SHP77 treated with DMSO at 0.1 percent for 48 hours (cell line): ENCODE data around the gene C16orf96.
A peak's percentile ranks its signal among the peaks of the same experiment; 100 is the strongest.

Source experiments
- DNase-seq: peaks from one replicate; lab custom pipeline; 2025; lab: John Stamatoyannopoulos, UW

The C16orf96 gene

DNA sequence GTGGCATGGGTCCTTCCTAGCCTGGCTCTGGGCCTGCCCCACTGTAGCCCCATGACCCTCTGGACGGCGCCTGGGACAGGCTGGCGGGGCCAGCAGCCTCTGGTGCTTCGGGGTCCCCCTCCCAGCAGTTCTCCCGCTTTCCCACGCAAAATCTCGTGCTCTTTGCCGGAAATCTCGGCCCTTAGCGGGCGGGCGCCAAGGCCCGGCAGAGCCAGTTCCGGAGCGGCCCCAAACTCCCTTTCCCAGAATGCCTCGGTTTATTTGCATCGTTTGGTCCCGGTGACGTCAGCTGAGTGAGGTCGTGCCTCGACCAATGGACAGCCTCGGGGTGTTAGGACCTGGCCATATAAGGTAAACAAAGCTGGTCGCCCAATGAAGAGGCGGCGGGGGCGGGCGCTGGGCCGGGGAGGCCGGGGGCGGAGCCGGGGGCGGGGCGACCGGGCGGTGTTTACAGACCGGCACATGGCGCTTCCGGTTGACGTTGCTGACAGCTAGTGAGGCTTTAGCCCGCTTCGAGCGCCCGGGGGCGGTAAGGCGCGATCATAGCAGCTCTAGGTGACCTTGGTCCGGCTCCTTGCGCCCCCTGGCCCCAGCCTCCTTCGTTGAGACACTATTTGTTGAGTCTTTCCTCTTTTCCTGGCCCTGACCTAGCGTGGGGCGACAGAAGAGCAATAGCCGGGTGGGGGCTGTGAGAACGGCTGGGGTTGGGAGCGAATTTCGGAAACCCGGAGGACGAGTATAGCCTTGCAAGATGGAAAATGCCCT is 60.1 kb downstream of the C16orf96 start:
- peak; percentile 99 for DNase-seq

DNA sequence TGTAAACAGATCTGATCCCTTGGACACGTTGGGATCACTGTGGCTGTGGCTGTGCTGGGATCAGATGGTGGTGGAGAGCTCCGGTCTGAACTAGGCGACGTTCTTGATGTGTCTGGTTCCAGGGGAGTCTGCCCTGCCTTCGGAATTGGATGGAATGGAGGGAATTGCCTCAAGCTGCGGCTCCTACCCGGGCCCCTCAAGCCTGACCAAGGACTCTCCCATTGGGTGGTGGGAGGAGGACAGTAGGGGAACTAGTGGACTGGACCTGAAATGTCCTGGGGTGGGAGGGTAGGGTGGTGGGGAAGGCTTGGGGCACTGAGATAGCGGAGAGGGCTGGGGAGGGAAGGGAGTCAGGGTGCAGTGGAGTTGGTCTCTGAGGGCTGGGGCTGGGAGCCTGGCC is 61.7 kb downstream of the C16orf96 start:
- DNase-seq: no peak

DNA sequence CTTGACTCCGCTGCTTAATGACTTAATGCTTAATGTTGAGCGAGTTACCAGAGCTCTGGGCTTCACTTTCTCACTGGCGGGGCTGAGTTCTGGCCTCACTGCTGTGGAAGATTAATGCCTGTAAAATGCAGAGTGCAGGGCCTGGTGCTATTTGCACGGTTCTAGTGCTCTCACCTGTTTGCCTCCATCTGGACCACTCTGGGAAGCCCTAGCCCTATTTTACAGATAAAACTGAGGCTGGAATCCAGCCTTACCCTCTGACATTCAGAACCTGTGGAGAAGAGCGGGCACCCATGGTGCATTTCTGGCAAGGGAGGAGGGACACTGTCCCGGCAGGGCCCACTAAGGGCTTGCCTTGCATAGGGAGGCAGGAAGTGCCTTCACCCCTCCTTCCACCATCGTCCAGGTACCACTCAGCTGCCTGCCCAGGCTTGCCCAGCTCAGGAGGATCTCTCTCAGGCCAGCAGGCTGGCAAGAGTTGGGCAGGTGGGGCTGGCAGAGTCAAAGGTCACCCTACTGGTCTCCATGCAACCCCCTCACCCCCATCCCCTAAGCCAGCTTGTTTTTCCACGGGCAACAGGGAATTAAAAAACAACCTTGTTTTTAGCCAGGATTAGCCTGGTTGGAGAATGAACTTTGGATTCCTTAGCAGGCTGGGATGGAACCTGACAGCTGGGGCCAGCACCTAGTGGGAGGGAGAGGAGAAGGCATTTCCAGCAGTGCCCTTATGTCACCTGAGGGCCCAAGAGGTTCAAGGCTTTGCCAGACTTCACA is 62.7 kb downstream of the C16orf96 start:
- peak; percentile 31 for DNase-seq

DNA sequence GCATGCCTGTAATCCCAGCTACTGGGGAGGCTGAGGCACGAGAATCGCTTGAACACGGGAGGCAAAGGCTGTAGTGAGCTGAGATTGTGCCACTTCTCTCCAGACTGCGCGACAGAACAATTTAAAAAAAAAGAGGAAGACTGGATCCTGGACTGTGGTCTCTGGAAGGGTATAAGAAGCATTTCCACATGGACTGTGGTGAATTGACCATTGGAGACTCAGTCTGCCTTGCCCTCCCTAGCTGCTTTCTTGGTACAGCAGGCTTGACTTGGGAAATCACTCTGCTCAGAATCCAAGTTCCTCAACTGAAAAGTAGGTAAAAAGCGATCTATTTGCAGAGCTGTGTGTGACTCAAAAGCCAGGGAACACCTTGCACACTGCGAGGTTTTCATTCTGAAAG is 67.5 kb downstream of the C16orf96 start:
- DNase-seq: no peak

DNA sequence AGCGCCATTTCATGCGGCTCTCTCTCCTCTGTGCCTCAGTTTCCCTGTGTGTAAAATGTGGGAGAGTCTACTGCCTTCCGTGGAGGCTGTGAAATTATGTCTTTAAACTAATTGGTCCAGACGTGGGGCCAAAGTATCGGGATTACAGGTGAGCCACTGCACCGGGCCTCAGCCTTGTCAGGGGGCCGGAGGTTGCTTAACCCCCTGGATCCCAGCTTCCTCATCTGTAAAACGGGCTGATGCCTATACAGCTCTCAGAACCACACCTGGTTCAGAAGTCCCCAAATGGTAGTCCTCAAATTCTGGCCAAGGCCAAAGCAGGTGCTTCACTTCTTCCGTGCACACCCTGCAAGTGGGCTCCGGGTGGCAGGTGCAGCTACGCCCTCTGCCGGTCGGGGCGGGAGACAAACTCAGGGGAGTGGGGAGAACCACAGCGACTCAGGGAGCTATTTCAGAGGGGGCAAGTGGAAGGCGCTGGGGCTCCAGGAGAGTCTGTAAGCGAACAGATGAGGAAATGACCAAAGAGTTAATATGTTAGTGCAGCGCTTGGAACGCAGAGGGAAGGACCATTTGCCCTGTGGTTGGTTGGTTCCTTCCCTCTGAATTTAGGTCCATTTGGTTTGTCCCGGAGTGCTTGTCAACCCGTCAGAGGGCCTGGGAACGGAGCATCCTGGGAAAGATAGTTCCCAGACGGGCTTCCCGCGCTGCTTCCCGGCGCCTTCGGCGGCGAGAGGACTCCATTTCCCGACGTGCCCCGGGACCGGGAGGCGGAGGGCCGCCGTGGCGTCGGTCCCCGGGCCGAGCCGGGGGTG is 68.1 kb downstream of the C16orf96 start, which contains the start of gene MGRN1:
MGRN1 (plus strand) TSS at position 812 of the 812 bp plus-strand sequence. CDS start 135 bp downstream, outside the sequence.
- peak; percentile 86 for DNase-seq

DNA sequence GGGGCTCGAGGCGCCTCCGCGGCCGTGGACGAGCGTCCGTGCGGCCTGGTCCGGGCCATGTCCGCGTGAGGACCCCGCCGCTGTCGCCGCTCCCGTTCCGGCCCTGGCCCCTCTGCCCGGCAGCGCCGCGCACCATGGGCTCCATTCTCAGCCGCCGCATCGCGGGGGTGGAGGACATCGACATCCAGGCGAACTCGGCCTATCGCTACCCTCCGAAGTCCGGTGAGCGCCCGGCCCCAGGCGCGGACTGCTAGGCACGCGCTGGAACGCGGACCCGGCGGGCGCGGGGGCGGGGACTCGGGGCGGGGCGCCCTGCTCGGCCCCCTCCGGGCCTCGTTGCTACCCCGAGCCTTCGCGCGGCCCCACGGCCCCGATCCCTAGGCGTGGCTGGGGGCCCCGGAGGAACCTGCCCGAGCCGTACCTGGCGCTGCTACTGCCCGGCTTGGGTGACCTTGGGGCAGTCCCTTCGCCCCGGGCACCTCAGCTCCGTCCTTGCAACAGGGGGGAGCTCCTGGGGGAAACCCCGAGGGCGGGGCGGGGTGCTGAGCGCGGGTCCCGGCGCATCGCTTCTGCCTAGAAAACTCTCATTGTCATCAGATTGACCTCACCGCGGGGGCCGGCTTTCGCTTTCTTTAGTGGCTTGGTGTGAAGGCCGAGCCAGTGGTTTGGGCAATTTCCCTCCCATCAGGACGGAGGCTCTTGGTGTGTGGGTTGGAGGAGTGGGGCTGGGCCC is 68.9 kb downstream of the C16orf96 start:
- DNase-seq: no peak

DNA sequence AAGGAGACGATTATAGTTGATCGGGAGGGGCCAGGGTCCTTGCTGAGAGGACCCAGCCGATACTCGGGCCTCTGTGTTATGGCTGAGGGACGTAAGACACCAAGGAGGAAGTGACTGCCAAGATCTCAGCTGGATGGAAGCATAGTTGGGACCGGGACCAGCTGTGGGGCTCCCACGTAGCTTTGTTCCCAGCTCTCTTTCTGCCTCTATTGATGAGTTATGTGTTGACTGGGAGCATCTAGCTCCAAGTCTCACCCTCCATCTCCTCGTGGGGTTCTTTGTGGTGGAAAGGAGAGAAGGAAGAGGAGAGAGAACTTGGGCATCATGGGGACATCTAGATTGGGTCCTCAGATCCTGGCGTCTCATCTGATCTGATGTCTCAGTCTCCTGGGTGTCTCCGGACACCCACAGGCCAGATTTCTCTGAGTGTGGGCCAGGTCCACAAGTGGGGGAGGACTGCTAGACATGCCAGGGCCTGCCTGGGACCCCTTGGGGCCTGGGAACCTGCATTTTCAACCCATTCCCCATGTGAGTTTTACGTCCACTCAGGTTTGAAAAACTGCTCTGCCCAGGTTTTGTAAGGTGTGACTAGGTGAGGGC is 69.5 kb downstream of the C16orf96 start:
- no peak for DNase-seq

DNA sequence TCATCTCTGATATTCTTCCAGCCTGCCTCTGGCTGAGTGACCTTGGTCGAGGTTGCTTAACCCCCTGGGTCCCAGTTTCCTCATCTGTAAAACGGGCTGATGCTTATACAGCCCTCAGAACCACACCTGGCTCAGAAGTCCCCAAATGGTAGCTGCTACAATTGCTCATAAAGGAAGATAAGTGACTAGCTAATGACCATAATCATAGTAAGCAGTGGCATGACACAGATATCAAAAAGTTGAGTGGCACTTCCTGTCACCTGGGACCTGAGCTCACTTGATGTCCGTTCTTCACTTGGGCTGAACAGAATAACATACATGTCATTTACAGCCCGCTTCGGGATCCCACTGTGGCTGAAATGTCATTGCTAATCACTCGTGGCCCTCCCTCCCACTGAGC is 70.3 kb downstream of the C16orf96 start:
- DNase-seq: no peak

DNA sequence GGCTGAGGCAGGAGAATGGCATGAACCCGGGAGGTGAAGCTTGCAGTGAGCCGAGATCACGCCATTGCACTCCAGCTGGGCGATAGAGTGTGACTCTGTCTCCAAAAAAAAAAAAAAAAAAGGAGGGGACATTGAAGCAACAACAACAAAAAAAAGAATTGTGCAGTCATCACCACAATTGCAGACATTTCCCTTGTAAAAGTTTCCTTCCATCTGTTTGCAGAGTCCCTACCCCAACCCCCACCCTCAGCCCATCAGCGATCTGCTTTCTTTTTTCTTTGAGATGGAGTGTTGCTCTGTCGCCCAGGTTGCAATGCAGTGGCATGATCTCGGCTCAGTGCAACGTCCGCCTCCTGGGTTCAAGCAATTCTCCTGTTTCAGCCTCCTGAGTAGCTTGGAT is 72.1 kb downstream of the C16orf96 start:
- DNase-seq: no peak

DNA sequence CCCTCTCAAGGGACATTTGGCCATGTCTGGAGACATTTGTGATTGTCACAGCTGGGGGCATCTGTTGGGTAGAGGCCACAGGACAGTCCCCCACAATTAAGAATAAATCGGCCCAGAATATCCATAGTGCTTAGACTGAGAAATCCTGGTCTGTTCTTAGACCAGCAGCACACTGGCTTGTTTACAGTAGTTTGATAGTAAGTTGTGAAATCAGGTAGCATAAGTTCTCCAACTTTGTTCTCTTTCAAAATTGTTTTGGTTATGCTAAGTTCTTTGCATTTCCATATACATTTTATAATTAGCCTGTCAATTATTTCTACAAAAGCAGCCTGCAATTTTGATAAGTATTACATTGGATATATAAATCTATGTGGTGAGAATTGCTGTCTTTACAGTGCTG is 75.3 kb downstream of the C16orf96 start:
- DNase-seq: no peak

DNA sequence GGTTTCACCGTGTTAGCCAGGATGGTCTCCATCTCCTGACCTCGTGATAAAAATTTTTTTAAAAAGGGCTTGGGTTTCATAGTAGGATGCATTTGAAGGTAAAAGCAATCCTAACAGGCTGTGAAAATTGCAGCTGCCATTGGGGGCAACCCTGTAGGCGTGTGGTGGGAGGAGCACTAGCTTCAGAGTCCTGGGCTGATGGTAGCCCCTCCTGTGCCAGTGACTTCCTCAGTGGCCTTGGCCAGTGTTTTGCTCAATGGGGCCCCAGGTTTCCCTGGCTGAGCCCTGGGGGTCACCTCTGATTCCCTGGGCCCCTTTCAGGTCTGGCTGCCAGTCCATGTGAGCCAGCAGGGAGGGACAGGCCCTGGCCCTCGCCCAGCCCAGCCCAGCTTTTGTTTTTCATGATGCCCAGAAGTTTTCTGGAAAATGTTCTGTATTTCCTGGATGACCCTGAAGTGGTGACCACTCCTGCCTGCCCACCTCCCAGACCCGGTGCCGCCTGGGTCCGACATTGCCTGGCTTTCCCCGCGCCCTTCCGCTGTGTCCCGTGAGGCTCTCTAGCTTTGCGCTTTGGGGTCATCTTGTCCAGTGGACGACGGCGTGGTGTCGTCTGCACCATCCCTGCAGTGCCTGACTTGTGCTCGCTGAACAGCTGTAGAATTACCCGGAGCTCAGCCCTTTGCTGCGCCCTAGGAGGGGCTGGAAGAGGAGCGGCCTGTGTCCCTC is 77.9 kb downstream of the C16orf96 start:
- DNase-seq: no peak

DNA sequence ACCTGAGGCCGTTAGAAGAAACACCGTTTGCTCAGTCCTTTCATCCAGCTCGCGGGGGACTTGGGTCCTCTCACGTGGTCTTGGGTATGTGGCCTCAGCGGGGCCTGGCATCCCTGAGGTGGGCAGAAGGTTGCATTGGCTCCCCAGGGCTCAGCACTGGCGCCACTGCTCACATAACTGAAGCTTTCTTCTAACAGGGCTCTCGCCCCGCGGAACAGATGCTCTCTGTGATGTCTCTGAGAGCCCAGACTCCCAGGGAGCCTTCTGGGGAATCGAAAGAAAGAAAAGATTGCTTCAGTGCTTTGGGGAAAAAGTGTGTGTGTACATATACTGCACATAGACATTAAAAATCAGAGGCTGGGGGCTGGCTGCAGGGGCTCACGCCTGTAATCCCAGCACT is 78.6 kb downstream of the C16orf96 start:
- DNase-seq: no peak

DNA sequence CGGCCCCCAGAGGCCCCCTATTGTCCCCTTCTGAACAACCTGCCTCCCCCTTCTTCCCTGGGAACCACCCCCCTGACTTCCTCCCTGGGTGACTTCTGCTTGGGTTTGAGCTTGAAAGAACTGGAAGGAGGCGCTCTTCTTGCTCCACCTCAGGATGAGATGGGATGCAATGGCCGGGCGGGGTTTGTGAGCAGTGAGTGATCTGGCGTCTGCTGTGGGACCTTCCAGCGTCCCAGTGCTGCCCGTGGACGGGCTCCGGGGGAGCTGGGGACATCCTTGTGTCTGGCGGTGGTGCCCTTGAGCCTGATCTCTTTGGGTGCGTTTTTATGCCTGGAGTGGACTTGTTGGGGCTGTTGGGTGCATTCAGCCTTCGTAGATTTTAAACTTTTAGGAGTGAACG is 80.1 kb downstream of the C16orf96 start:
- DNase-seq: no peak

DNA sequence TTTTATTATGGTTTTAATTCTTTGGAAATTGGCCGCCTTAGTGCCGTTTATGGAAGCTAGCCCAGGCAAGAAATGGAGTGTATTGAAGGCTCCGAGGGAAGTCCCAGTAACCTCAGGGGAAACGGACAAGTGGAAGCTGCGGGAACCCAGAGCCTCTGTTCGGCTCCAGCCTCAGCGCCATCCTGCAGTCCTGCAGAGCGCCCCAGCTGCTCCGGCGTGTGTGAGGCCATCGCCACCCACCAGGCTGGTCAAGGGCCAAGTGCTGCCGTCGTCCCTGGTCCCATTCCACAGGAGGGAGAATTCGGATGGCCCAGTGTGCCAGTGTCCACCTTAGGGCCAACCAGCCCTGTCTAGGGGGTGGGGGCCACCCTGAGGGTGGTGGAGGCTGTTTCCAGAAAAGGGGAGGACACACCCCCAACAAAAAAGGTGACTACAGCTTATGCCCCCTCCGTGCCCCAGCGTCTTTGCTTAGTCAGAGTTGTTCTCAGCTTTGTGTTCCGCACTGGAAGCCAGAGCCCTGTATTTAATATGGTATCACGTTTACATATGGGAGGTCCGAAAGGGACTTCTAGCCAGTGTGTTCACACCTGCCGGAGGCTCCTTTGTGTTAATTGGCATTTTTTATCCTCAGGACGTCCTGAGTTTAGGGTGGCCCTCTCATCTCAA is 81.5 kb downstream of the C16orf96 start:
- DNase-seq: no peak

DNA sequence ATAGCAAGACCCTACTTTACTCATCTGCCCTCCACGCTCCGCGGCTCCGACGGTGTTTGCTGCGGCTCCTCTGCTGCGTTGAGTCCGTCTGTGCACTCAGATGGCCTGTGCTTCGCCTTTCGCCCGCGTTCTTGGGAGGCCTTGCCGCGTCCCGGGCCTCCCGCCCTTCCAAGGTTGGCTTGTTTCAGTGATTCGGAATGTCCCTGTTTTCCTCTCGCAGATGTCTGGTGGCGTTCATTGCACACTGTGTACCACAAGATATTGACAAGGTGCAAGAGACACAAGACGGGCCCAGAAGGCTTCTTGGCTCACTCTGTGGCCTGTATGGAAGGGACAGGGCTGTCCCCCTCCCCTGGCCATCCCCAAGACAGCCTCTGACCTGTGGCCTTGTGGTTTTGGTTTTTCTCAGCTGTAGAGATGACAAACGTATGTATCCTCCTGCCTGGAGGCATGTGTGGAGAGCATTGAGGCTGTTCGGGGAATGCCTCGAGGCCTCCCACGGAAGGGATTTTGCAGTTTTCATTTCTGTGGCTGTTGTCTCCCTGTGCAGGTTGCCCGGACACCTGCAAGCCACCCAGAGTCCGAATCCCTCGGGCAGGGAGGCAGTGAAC is 83.9 kb downstream of the C16orf96 start:
- no peak for DNase-seq

DNA sequence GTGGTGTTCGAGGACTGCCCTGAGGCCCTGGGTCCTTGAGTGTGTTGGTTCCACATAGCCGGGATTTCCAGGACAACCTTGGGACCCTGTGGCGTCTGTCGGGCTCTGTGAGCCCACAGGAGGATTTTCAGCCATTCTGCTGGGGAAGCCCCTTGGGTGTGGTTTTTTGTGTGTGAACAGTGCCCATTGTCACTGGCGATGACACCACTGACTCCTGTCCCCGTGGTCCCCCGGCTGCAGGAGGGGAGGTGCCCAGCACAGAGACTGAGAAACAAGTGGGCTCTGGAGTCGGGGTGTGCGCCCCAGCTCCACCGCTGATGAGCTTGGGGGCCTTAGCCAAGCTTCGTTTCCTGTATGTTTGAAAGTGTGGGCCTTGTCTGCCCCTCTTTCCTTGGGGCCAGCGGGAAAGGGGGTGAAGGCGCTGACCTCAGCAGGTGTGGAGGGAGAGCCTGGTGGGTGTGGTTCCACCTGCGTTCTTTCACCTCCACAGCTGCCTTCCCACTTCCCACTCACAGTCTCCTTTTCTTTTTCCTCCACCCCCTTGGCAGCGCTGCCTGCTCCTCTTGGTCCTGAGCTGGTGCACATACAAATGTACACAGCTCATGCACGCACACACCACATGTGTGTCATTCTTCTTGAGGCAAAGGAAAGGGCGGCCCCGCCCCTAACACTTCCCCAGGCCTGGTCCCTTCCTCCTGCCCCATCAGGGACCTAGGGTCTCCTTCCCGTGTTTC is 84.6 kb downstream of the C16orf96 start:
- DNase-seq: no peak

DNA sequence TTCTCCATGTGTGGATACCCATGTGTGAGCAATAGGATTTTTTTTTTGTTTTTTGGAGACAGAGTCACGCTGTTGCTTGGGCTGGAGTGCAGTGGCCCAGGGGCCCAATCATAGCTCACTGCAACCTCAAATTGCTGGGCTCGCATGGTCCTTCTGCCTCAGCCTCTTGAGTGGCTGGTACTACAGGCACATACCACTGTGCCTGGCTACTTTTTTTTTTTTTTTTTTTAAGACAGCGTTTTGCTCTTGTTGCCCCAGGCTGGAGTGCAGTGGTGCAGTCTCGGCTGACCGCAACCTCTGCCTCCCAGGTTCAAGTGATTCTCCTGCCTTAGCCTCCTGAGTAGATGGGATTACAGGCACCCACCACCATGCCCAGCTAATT is 85.2 kb downstream of the C16orf96 start:
- no peak for DNase-seq

DNA sequence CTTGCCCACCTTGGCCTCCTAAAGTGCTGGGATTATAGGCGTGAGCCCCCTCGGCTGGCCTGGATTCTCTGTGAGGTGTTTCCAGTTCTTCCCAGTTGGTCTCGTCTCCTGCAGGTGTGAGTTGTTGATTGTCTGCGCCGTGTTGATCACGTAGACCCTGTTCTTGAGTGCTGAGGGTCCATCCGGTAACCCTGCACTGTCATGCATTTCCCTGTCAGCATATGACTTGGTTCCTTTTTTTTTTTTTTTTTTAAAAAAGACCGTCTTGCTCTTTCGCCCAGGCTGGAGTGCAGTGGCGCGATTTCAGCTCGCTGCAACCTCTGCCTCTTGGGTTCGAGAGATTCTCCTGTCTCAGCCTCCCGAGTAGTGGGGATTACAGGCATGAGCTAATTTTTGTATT is 85.8 kb downstream of the C16orf96 start:
- DNase-seq: no peak
